HepG2 (cell line): ENCODE measurements around the gene HYAL2. TPM values are rescaled to one million over a fixed set of nuclear protein-coding genes. Genes with fewer than 3 reads are reported as not detected.

Experiments used
- DNMT1 ChIP-seq: sonication (generic); formaldehyde crosslinking; IDR thresholded peaks from 2 replicates; pipeline ENCODE4 v1.5.1; 2020; ENCODE audit warnings: mild to moderate bottlenecking, missing genetic modification reagents
- ESRRA ChIP-seq: sonication (generic); formaldehyde crosslinking; IDR thresholded peaks from 2 replicates; pipeline ENCODE4 v1.5.1; 2020; ENCODE audit warnings: mild to moderate bottlenecking, low read depth, missing genetic modification reagents
- FOXC1 ChIP-seq: sonication (generic); formaldehyde crosslinking; IDR thresholded peaks from 2 replicates; pipeline ENCODE4 v1.8.0; 2022; ENCODE audit warnings: mild to moderate bottlenecking, missing genetic modification reagents, borderline replicate concordance
- IRF2 ChIP-seq: IDR thresholded peaks from 2 replicates; pipeline ENCODE4 v1.6.1; 2018; ENCODE audit warnings: missing genetic modification reagents, missing compliant biosample characterization
- MYC ChIP-seq: sonication (generic); formaldehyde crosslinking; IDR thresholded peaks from 2 replicates; pipeline ENCODE4 v1.9.0; 2021; ENCODE audit warnings: missing genetic modification reagents, borderline replicate concordance
- NFIB ChIP-seq: sonication (generic); formaldehyde crosslinking; IDR thresholded peaks from 2 replicates; pipeline ENCODE4 v1.9.0; 2021; ENCODE audit warnings: missing genetic modification reagents, mild to moderate bottlenecking, borderline replicate concordance
- NFKBIZ ChIP-seq: IDR thresholded peaks from 2 replicates; pipeline ENCODE4 v1.6.1; 2018; ENCODE audit warnings: missing genetic modification reagents, missing compliant biosample characterization
- RBM22 ChIP-seq: fragments of 200-400 bp; formaldehyde crosslinking; optimal IDR thresholded peaks from 2 replicates; pipeline ENCODE3; 2017; ENCODE audit warnings: mild to moderate bottlenecking, low read length, moderate library complexity
- SNAI1 ChIP-seq: sonication (generic); formaldehyde crosslinking; IDR thresholded peaks from 2 replicates; pipeline ENCODE4 v1.5.0; 2020; ENCODE audit warnings: mild to moderate bottlenecking, missing genetic modification reagents, borderline replicate concordance
- SP4 ChIP-seq: sonication (generic); formaldehyde crosslinking; IDR thresholded peaks from 2 replicates; pipeline ENCODE4 v1.8.1; 2023; ENCODE audit warnings: mild to moderate bottlenecking, missing genetic modification reagents
- ZFY ChIP-seq: sonication (generic); formaldehyde crosslinking; IDR thresholded peaks from 2 replicates; pipeline ENCODE4 v1.4.0; 2020; ENCODE audit warnings: missing genetic modification reagents
- ZNF138 ChIP-seq: sonication (generic); formaldehyde crosslinking; IDR thresholded peaks from 2 replicates; pipeline ENCODE4 v1.5.0; 2020; ENCODE audit warnings: mild to moderate bottlenecking, low read depth, missing genetic modification reagents
- ZNF207 ChIP-seq: fragments of 450-650 bp; IDR thresholded peaks from 2 replicates; pipeline ENCODE4 v1.6.1; 2016; ENCODE audit warnings: antibody characterized with exemption, borderline replicate concordance
- ZNF44 ChIP-seq: sonication (generic); formaldehyde crosslinking; IDR thresholded peaks from 2 replicates; pipeline ENCODE4 v1.5.1; 2020; ENCODE audit warnings: mild to moderate bottlenecking, missing genetic modification reagents
- ZNF883 ChIP-seq: sonication (generic); formaldehyde crosslinking; IDR thresholded peaks from 2 replicates; pipeline ENCODE4 v1.5.1; 2020; ENCODE audit warnings: mild to moderate bottlenecking, missing genetic modification reagents; ENCODE audit errors: not compliant biosample characterization
- polyA plus RNA-seq, 8 experiments: library from polyadenylated mRNA; depleted of rRNA in 3 of 8; stranded (reverse) in 7 of 8; unstranded in 1 of 8; fragments of >200 nt; fragmentation: Illumina TruSeq in 4 of 8; extraction: Trizol in 4 of 8; gene quantifications; 2 replicates each; pipeline versions ENCODE4 v1.2.1 to v1.2.3, GENCODE V29; 2011 to 2016; ENCODE audit warnings: low read depth in 4 of 8, missing spikeins in 1 of 8, mixed read lengths in 1 of 8; ENCODE audit not compliant: insufficient read depth in 1 of 8
- total RNA-seq, 5 experiments: library from RNA; depleted of rRNA; stranded (reverse); fragments of >200 nt; fragmentation: Illumina TruSeq; extraction: Trizol; gene quantifications; 2 replicates each; pipeline ENCODE4 v1.2.3, GENCODE V29; 2016; ENCODE audit warnings: low read depth in 1 of 5
- TF ChIP-seq, protein P1 (sequence below): sonication (generic); formaldehyde crosslinking; IDR thresholded peaks from 2 replicates; pipeline ENCODE4 v1.8.0; 2022; ENCODE audit warnings: mild to moderate bottlenecking, missing genetic modification reagents, borderline replicate concordance
- TF ChIP-seq, protein P2 (sequence below): sonication (generic); formaldehyde crosslinking; IDR thresholded peaks from 2 replicates; pipeline ENCODE4 v1.4.0; 2020; ENCODE audit warnings: low read depth, mild to moderate bottlenecking, missing genetic modification reagents
- TF ChIP-seq, protein P3 (sequence below): sonication (generic); formaldehyde crosslinking; conservative IDR thresholded peaks from 2 replicates; pipeline ENCODE4 v1.8.0; 2022; ENCODE audit warnings: mild to moderate bottlenecking, moderate library complexity, missing genetic modification reagents
- TF ChIP-seq, protein P4 (sequence below): sonication (generic); formaldehyde crosslinking; IDR thresholded peaks from 2 replicates; pipeline ENCODE4 v1.5.0; 2020; ENCODE audit warnings: mild to moderate bottlenecking, missing genetic modification reagents

Gene HYAL2
- total and polyA plus RNA-seq, 2 of the 13 experiments (the other 11 are each of a cell fraction or from before 2014, with no cell fraction given) = 76.2 to 102 TPM

DNA sequence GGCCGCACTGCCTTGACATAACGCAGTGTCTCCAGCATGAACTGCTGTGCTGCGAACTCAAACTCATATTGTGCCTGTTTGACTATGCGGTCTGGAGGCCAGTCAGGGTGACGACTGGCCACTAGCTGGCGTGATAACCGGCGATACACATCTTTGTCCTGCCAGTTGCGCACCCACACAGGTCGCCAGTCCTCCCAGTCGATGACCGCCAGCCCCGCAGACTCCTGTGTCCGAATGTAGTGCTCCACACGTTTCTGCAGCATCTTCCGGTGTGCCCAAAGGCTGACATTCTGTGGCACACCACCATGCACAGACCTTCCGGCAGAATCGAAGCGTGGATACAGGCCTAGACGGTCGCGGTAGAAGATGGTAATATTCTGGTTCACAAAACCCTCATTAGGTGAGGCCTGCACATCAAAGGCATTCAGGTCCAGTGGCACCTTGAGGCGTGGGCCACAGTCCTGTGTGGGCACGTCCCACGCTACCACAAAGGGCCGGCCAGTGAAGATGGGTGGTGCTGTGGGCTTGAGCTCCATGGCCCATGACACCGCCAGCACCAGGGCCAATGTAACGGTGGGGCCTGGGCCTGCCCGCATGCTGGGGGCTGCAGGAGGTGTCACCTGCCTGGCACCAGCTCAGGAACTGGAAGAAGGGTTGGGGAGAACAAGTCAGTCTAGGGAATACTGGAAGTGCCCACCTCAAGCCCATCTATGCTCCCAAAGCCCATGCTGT is 2.5 kb downstream of the HYAL2 start (continued):
- TF ChIP-seq ZNF883 (CRISPR knock-in tag) = peak; percentile 62
- peak; percentile 53; the same call in 1 of the 2 replicates for TF ChIP-seq ZNF138 (CRISPR knock-in tag)
- 0 out of 2 replicates have a peak, but pooled peaks have one; percentile 15 for TF ChIP-seq FOXC1 (CRISPR knock-in tag)
- no peak for TF ChIP-seq NFKBIZ (CRISPR knock-in tag)
- peak; percentile 19; the same call in 1 of the 2 replicates for TF ChIP-seq ZFY (CRISPR knock-in tag)
- TF ChIP-seq ESRRA (CRISPR knock-in tag) = no peak
- TF ChIP-seq, protein P1, sequence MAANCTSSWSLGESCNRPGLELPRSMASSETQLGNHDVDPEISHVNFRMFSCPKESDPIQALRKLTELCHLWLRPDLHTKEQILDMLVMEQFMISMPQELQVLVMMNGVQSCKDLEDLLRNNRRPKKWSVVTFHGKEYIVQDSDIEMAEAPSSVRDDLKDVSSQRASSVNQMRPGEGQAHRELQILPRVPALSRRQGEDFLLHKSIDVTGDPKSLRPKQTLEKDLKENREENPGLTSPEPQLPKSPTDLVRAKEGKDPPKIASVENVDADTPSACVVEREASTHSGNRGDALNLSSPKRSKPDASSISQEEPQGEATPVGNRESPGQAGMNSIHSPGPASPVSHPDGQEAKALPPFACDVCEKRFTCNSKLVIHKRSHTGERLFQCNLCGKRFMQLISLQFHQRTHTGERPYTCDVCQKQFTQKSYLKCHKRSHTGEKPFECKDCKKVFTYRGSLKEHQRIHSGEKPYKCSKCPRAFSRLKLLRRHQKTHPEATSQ (CRISPR knock-in tag) = 0 out of 2 replicates have a peak, but pooled peaks have one; percentile 69
- TF ChIP-seq SP4 (CRISPR knock-in tag) = peak; percentile 54; the same call in 1 of the 2 replicates
- TF ChIP-seq, protein P2, sequence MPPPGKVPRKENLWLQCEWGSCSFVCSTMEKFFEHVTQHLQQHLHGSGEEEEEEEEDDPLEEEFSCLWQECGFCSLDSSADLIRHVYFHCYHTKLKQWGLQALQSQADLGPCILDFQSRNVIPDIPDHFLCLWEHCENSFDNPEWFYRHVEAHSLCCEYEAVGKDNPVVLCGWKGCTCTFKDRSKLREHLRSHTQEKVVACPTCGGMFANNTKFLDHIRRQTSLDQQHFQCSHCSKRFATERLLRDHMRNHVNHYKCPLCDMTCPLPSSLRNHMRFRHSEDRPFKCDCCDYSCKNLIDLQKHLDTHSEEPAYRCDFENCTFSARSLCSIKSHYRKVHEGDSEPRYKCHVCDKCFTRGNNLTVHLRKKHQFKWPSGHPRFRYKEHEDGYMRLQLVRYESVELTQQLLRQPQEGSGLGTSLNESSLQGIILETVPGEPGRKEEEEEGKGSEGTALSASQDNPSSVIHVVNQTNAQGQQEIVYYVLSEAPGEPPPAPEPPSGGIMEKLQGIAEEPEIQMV = no peak
- TF ChIP-seq IRF2 (CRISPR knock-in tag) = no peak
- TF ChIP-seq NFIB (CRISPR knock-in tag) = no peak
- TF ChIP-seq, protein P3, sequence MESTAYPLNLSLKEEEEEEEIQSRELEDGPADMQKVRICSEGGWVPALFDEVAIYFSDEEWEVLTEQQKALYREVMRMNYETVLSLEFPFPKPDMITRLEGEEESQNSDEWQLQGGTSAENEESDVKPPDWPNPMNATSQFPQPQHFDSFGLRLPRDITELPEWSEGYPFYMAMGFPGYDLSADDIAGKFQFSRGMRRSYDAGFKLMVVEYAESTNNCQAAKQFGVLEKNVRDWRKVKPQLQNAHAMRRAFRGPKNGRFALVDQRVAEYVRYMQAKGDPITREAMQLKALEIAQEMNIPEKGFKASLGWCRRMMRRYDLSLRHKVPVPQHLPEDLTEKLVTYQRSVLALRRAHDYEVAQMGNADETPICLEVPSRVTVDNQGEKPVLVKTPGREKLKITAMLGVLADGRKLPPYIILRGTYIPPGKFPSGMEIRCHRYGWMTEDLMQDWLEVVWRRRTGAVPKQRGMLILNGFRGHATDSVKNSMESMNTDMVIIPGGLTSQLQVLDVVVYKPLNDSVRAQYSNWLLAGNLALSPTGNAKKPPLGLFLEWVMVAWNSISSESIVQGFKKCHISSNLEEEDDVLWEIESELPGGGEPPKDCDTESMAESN = 0 out of 2 replicates have a peak, but pooled peaks have one; percentile 3
- no peak for TF ChIP-seq ZNF207
- peak; percentile 15 for TF ChIP-seq RBM22
- peak; percentile 40; the same call in 1 of the 2 replicates for TF ChIP-seq DNMT1 (CRISPR knock-in tag)
- TF ChIP-seq, protein P4, sequence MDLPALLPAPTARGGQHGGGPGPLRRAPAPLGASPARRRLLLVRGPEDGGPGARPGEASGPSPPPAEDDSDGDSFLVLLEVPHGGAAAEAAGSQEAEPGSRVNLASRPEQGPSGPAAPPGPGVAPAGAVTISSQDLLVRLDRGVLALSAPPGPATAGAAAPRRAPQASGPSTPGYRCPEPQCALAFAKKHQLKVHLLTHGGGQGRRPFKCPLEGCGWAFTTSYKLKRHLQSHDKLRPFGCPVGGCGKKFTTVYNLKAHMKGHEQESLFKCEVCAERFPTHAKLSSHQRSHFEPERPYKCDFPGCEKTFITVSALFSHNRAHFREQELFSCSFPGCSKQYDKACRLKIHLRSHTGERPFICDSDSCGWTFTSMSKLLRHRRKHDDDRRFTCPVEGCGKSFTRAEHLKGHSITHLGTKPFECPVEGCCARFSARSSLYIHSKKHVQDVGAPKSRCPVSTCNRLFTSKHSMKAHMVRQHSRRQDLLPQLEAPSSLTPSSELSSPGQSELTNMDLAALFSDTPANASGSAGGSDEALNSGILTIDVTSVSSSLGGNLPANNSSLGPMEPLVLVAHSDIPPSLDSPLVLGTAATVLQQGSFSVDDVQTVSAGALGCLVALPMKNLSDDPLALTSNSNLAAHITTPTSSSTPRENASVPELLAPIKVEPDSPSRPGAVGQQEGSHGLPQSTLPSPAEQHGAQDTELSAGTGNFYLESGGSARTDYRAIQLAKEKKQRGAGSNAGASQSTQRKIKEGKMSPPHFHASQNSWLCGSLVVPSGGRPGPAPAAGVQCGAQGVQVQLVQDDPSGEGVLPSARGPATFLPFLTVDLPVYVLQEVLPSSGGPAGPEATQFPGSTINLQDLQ = no peak
- TF ChIP-seq MYC (CRISPR knock-in tag) = peak; percentile 19; the same call in 1 of the 2 replicates
- 0 out of 2 replicates have a peak, but pooled peaks have one; percentile 3 for TF ChIP-seq ZNF44 (CRISPR knock-in tag)
- no peak for TF ChIP-seq SNAI1
